ENCODE measurements around the gene GIMAP7. TPM values are rescaled to one million over a fixed set of nuclear protein-coding genes. Genes with fewer than 3 reads are reported as not detected.

The GIMAP7 gene
- total RNA-seq, 2 donors from 2014 or later, result not detected

DNA sequence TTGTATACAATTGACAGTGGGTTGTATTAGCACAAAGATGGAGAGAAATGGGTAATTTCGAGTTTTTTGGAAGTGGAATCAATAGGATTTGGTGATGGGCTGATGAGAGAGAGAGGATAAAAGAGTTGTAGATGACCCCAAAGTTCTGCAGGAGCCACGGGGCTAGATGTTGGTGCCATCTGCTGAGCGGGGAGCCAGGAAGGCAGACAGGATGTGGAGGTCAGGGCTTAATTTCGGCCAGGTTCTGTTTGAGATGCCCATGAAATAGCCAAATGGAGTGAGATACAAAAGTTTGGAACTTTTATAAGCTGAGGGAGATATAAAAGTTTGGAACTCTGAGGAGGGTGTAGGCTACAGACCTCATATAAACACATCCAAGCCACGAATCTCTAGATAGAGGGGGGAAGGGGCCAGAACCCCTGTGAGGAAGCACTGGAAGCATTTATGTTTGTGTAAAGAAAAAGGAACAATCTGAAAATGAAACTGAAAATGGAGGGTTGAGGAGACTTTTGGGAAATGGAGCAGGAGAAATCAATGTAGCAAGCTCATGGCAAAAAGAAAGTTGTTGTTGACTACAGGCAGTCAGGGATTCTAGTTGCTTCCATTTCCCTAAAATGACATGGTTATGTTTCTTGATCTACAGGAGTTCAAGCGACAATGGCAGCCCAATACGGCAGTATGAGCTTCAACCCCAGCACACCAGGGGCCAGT, 54.7 kb downstream of the GIMAP7 start:
- H3K4me1 ChIP-seq (ENCODE audit: control insufficient read depth, insufficient read depth, low read length), result no peaks in the 10 kb centered on the region
- no peak overlapping the region for H3K27ac ChIP-seq (ENCODE audit: low read depth, low read length)
- TF ChIP-seq, protein P1, sequence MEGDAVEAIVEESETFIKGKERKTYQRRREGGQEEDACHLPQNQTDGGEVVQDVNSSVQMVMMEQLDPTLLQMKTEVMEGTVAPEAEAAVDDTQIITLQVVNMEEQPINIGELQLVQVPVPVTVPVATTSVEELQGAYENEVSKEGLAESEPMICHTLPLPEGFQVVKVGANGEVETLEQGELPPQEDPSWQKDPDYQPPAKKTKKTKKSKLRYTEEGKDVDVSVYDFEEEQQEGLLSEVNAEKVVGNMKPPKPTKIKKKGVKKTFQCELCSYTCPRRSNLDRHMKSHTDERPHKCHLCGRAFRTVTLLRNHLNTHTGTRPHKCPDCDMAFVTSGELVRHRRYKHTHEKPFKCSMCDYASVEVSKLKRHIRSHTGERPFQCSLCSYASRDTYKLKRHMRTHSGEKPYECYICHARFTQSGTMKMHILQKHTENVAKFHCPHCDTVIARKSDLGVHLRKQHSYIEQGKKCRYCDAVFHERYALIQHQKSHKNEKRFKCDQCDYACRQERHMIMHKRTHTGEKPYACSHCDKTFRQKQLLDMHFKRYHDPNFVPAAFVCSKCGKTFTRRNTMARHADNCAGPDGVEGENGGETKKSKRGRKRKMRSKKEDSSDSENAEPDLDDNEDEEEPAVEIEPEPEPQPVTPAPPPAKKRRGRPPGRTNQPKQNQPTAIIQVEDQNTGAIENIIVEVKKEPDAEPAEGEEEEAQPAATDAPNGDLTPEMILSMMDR (conservative IDR thresholded peaks at IDR 0.05), result no peak
- H3K36me3 ChIP-seq (ENCODE audit: control insufficient read depth, insufficient read depth, low read length), result no peaks in the 10 kb centered on the region
- H3K9ac ChIP-seq (ENCODE audit: extremely low read depth, low read length, poor library complexity, severe bottlenecking), result no peak overlapping the region
- H3K27me3 ChIP-seq (ENCODE audit: control insufficient read depth, insufficient read depth, low read length, poor library complexity, severe bottlenecking), result no peaks in the 10 kb centered on the region
- H3K4me1 Mint-ChIP-seq, result no peaks in the 10 kb centered on the region
- H3K27me3 Mint-ChIP-seq (ENCODE audit: insufficient read depth), result no peaks in the 10 kb centered on the region
- H3K9me3 ChIP-seq (ENCODE audit: control insufficient read depth, low read length), result no peaks in the 10 kb centered on the region
- no peaks in the 10 kb centered on the region for H3K9me3 Mint-ChIP-seq
- no peak overlapping the region for H3K4me3 ChIP-seq (ENCODE audit: low read length)
- H3K36me3 Mint-ChIP-seq (ENCODE audit: low read depth), result no peaks in the 10 kb centered on the region
- no peak overlapping the region for H3K4me3 Mint-ChIP-seq
- WGBS, 2 experiments (ENCODE audit: insufficient coverage in 1 of 2, insufficient read length in 1 of 2), result 87 to 88% methylated on average over 3 to 7 of the region's 7 CpGs
- H3K27ac Mint-ChIP-seq, result no peak overlapping the region
- DNase-seq, result no peak

Other genes starting within 250 kb of the GIMAP7 start
- gene LRRC61, start 191.5 kb upstream of the GIMAP7 start, total RNA-seq, result 10 to 100 TPM in 1 of 2 donors, under 1 TPM in 1; 0.77 to 27.0 TPM
- gene ACTR3C, start 191.3 kb upstream of the GIMAP7 start, total RNA-seq, result under 1 TPM in 1 of 2 donors, not detected in 1; 0.92 TPM
- gene RARRES2, start 173.2 kb upstream of the GIMAP7 start, total RNA-seq, result 10 to 100 TPM; 32.2 to 48.2 TPM
- 10 to 100 TPM; 85.4 to 94.4 TPM for gene REPIN1, start 146.1 kb upstream of the GIMAP7 start, total RNA-seq
- gene ZNF775, start 135.5 kb upstream of the GIMAP7 start, total RNA-seq, result 10 to 100 TPM in 1 of 2 donors, 1 to 10 TPM in 1; 10.0 to 11.3 TPM
- gene GIMAP8, start 64.2 kb upstream of the GIMAP7 start, total RNA-seq, result not detected
- gene GIMAP4, start 52.5 kb downstream of the GIMAP7 start, total RNA-seq, result under 1 TPM in 1 of 2 donors, not detected in 1; 0.33 TPM
- gene GIMAP6, start 117.5 kb downstream of the GIMAP7 start, total RNA-seq, result not detected
- not detected for gene GIMAP2, start 170.8 kb downstream of the GIMAP7 start, total RNA-seq
- gene GIMAP1, start 201.7 kb downstream of the GIMAP7 start, total RNA-seq, result not detected
- gene GIMAP5, start 222.5 kb downstream of the GIMAP7 start, total RNA-seq, result not detected